Common myeloid progenitor, CD34-positive (primary cell): Measurements from ENCODE around the gene ABCD1.

ENCODE experiments used
- CTCF ChIA-PET: fragments of 350-600 bp; sonication (Branson Sonifier 250); formaldehyde crosslinking; loops from one replicate; lab custom pipeline; 2021; ENCODE audit warnings: antibody characterized with exemption; lab: Charles Lee
- POLR2A ChIA-PET: fragments of 350-600 bp; sonication (Branson Sonifier 250); formaldehyde crosslinking; loops from one replicate; lab custom pipeline; 2021; ENCODE audit warnings: antibody characterized with exemption; lab: Charles Lee
- DNase-seq, 3 donors: peaks; one replicate each; pipeline versions ENCODE4 v3.0.0 to v3.0.0-alpha.2; 2013
- H3K27ac ChIP-seq, 2 experiments: 1 replicate in 1 of 2; 2 replicates in 1 of 2; pipeline ENCODE4 v1.7.0; 2013; ENCODE audit warnings: inconsistent platforms in 2 of 2, low read length in 2 of 2, mild to moderate bottlenecking in 2 of 2, low read depth in 1 of 2, moderate library complexity in 1 of 2; ENCODE audit not compliant: severe bottlenecking in 2 of 2, insufficient read depth in 1 of 2, poor library complexity in 1 of 2
- H3K27me3 ChIP-seq, 5 experiments: replicated peaks in 2 of 5; 1 replicate in 3 of 5; 2 replicates in 2 of 5; pipeline versions ENCODE4 v1.6.1 to v1.7.0; 2013; ENCODE audit warnings: low read length in 4 of 5, mild to moderate bottlenecking in 2 of 5, moderate library complexity in 2 of 5, inconsistent platforms in 1 of 5; ENCODE audit not compliant: insufficient read depth in 5 of 5, control insufficient read depth in 4 of 5
- H3K36me3 ChIP-seq, 4 experiments: 1 replicate in 2 of 4; 2 replicates in 2 of 4; pipeline versions ENCODE4 v1.6.1 to v1.7.0; 2013; ENCODE audit warnings: low read length in 3 of 4, control low read depth in 1 of 4, mild to moderate bottlenecking in 1 of 4; ENCODE audit not compliant: control insufficient read depth in 4 of 4, insufficient read depth in 4 of 4
- H3K4me1 ChIP-seq, 4 experiments: 1 replicate in 3 of 4; 2 replicates in 1 of 4; pipeline versions ENCODE4 v1.6.1 to v1.7.1; 2013; ENCODE audit warnings: low read length in 3 of 4, mild to moderate bottlenecking in 3 of 4, control low read depth in 1 of 4, inconsistent platforms in 1 of 4, moderate library complexity in 1 of 4; ENCODE audit not compliant: control insufficient read depth in 4 of 4, insufficient read depth in 4 of 4; ENCODE audit errors: control extremely low read depth in 1 of 4
- H3K4me3 ChIP-seq, 7 experiments: 1 replicate in 4 of 7; 2 replicates in 3 of 7; pipeline versions ENCODE4 v1.5.1 to v1.7.0; 2013; ENCODE audit warnings: mild to moderate bottlenecking in 7 of 7, low read length in 6 of 7, moderate library complexity in 6 of 7, inconsistent platforms in 2 of 7, low read depth in 2 of 7, control low read depth in 1 of 7; ENCODE audit not compliant: insufficient read depth in 4 of 7, control insufficient read depth in 1 of 7; ENCODE audit errors: extremely low read depth in 1 of 7
- H3K9me3 ChIP-seq, 5 experiments: 1 replicate in 4 of 5; 2 replicates in 1 of 5; pipeline versions ENCODE4 v1.6.1 to v1.7.1; 2013; ENCODE audit warnings: low read length in 4 of 5, mild to moderate bottlenecking in 2 of 5, inconsistent platforms in 1 of 5, low read depth in 1 of 5, moderate library complexity in 1 of 5; ENCODE audit not compliant: control insufficient read depth in 4 of 5, insufficient read depth in 2 of 5; ENCODE audit errors: control extremely low read depth in 1 of 5
- WGBS: methylation state at CpG from one replicate; pipeline ENCODE4 v1.1.5; 2013; ENCODE audit not compliant: insufficient coverage; 5-methylcytosine and 5-hydroxymethylcytosine counted together

Gene ABCD1

GRCh38 chrX:153779891-153780677 lies 55.4 kb downstream of the ABCD1 start:
- ChIA-PET POLR2A (interaction anchor here (1.1 kb wide), 1 partner anchor 14 kb away, joined by 4 read pairs; the partner anchor contains the start of genes IDH3G and SSR4), CTCF (interaction anchor here (1.1 to 1.6 kb wide), 3 partner anchors 12 to 13 kb away, joined by 3 to 7 read pairs (median 3); no protein-coding TSS in a partner anchor)
- H3K9me3 ChIP-seq = no peaks in the 10 kb centered on the region
- H3K27ac ChIP-seq = no peak overlapping the region
- peaks cover 0 to 10% (median 0%) of the 10 kb centered on the region in 5 experiments for H3K27me3 ChIP-seq
- peak in 2 of 3 donors; percentile 50 to 57 for DNase-seq
- 86% methylated on average over 17 of the region's 18 CpGs for WGBS
- H3K4me3 ChIP-seq = no peak overlapping the region
- H3K4me1 ChIP-seq = peaks cover 0 to 12% (median 9%) of the 10 kb centered on the region in 4 experiments
- H3K36me3 ChIP-seq = peaks cover 0 to 6% (median under 1%) of the 10 kb centered on the region in 4 experiments

DNA sequence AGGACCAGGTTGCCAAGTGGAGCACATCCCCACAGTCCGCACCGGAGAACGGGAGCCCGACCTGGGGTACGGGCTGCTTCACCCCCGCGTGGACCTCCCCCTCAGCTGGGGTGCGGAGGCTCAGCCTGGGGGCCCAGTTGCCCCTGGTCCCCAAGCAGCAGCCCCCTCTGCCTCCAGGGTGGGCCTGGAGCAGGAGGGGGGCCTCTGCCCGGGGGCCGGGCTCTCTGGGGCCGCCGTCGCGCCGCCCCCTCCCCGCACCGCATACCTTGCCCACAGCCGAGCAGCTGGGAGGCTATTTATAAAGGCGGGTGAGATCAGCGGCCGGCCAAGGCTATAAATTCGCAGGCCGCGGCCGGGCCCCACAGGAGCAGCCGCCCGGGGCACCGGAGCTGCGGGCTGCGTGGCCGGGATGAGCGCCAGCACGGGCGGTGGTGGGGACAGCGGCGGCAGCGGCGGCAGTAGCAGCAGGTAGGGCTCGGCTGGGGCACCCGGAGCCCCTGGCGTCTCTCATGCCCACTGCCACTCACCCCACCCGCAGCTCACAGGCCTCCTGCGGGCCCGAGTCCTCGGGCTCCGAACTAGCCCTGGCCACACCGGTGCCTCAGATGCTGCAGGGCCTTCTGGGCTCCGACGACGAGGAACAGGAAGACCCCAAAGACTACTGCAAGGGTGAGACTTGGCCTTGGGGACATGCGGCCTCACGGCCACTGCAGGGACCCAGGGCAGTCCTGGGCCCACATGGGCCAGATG lies 56.2 kb downstream of the ABCD1 start, which contains the start of gene SRPK3:
Gene SRPK3 (plus strand): TSS at position 364 of the 750 bp plus-strand sequence. CDS start 46 bp downstream, at position 410.
- DNase-seq = no peak
- WGBS = 71% methylated on average over 38 of the region's 52 CpGs
- ChIA-PET POLR2A (no interaction called here), CTCF (no interaction called here)
- Histone ChIP-seq H3K27me3 (peaks cover 0 to 12% (median 0%) of the 10 kb centered on the region in 5 experiments), H3K4me1 (peaks cover 0 to 12% (median 9%) of the 10 kb centered on the region in 4 experiments), H3K36me3 (peaks cover 0 to 11% (median 4%) of the 10 kb centered on the region in 4 experiments), H3K27ac (no peak within 1 kb of the TSS), H3K4me3 (no peak within 1 kb of the TSS), H3K9me3 (no peaks in the 10 kb centered on the region)

DNA sequence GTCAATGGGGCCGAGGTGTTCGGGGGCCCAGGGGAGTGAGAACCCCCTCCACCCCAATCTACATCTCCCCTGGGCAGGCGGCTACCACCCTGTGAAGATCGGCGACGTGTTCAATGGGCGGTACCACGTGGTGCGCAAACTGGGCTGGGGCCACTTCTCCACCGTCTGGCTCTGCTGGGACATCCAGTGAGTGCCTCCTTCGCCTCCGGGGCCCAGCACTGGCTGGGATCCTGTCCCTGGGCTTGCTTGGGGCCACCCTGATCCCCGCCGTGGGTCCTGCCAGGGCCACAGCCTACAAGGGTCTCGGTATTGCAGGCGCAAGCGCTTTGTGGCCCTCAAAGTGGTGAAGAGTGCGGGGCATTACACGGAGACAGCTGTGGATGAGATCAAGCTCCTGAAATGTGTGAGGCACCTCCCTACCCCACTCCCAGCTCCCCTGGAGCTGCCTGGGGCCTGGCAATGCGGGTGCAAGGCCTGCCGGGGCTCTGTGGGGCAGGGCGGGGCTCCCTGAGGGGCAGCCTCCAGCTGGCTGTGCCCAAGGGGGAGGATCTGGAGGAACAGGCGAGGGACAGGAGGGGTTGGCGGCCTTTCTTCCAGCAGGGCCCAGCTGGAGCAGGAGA lies 56.9 kb downstream of the ABCD1 start:
- H3K9me3 ChIP-seq = no peaks in the 10 kb centered on the region
- no peak for DNase-seq
- H3K27ac ChIP-seq = no peak overlapping the region
- no peak overlapping the region for H3K4me3 ChIP-seq
- peaks cover 0 to 12% (median 9%) of the 10 kb centered on the region in 4 experiments for H3K4me1 ChIP-seq
- ChIA-PET POLR2A (no interaction called here), CTCF (no interaction called here)
- peaks cover 0 to 16% (median 8%) of the 10 kb centered on the region in 4 experiments for H3K36me3 ChIP-seq
- peaks cover 0 to 12% (median 0%) of the 10 kb centered on the region in 5 experiments for H3K27me3 ChIP-seq
- 91% methylated on average over 21 of the region's 24 CpGs for WGBS

- POLR2A ChIA-PET = no interaction called here
- 86% methylated on average over 11 of the region's 11 CpGs for WGBS
These were observed 57.7 kb downstream of the ABCD1 start for GRCh38 chrX:153782313-153782712.

GRCh38 chrX:153782871-153783270 lies 58.2 kb downstream of the ABCD1 start:
- ChIA-PET CTCF (no interaction called here), POLR2A (no interaction called here)
- Histone ChIP-seq H3K27me3 (peaks cover 0 to 10% (median 0%) of the 10 kb centered on the region in 5 experiments), H3K27ac (no peak overlapping the region), H3K4me3 (no peak overlapping the region), H3K4me1 (peaks cover 0 to 12% (median 9%) of the 10 kb centered on the region in 4 experiments), H3K9me3 (no peaks in the 10 kb centered on the region), H3K36me3 (peaks cover 2 to 27% (median 16%) of the 10 kb centered on the region in 4 experiments)
- DNase-seq = no peak
- WGBS = 98% methylated on average over 11 of the region's 14 CpGs

More at GRCh38 chrX:153782313-153782712, 57.7 kb downstream of the ABCD1 start:
- peaks cover 0 to 15% (median 0%) of the 10 kb centered on the region in 5 experiments for H3K27me3 ChIP-seq
- H3K36me3 ChIP-seq = peaks cover 2 to 24% (median 13%) of the 10 kb centered on the region in 4 experiments
- H3K27ac ChIP-seq = no peak overlapping the region
- DNase-seq = no peak
- H3K4me1 ChIP-seq = peaks cover 0 to 12% (median 9%) of the 10 kb centered on the region in 4 experiments
- no peaks in the 10 kb centered on the region for H3K9me3 ChIP-seq
- CTCF ChIA-PET = no interaction called here
- no peak overlapping the region for H3K4me3 ChIP-seq

DNA sequence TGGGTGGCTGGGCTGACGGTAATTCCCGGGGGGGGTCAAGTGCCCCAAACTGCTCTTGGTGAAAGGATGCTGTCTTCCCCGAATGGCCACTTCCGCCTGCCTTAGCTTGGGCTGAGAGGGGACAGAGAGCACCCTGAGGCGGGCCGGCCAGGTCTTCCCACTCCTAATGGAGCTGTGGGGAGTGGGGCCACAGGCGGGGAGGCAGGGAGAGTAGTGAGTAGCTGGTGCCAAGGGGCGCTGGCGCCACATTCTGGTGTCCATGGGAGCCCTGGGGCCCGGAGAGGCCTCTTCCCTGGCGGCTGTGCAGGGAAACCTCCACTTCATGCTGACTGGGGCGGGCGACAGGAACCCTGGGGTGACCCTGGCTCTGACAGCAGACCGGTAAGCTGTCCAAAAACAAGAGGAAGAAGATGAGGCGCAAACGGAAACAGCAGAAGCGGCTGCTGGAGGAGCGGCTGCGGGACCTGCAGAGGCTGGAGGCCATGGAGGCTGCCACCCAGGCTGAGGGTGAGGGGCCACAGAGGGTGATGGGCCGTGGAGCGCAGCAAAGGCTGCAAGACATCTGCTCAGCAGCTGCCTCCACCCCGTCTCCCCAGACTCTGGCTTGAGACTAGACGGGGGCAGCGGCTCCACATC lies 58.8 kb downstream of the ABCD1 start:
- WGBS = 66% methylated on average over 17 of the region's 24 CpGs

More for the DNA sequence above, 58.8 kb downstream of the ABCD1 start:
- no peak for DNase-seq
- Histone ChIP-seq H3K9me3 (no peaks in the 10 kb centered on the region), H3K4me1 (peaks cover 0 to 12% (median 9%) of the 10 kb centered on the region in 4 experiments), H3K36me3 (peaks cover 2 to 31% (median 16%) of the 10 kb centered on the region in 4 experiments), H3K4me3 (no peak overlapping the region), H3K27me3 (peaks cover 0 to 13% (median 0%) of the 10 kb centered on the region in 5 experiments), H3K27ac (no peak overlapping the region)
- ChIA-PET POLR2A (interaction anchor here (0.7 kb wide), 1 partner anchor 145 kb away, joined by 4 read pairs; no protein-coding TSS in a partner anchor), CTCF (no interaction called here)
